Erythroblast (primary cell): ENCODE data around the gene KRTAP3-1.

ENCODE experiments used
- GATA1 ChIP-seq: IDR thresholded peaks from 2 replicates; pipeline ENCODE4 v1.6.1; 2011; ENCODE audit warnings: low read depth, mild to moderate bottlenecking, control low read depth, low read length, moderate library complexity
- POLR2A ChIP-seq: IDR thresholded peaks from 2 replicates; pipeline ENCODE4 v1.6.1; 2011; ENCODE audit warnings: mild to moderate bottlenecking, low read length

GRCh38 chr17:40984226-40984625, 24.7 kb downstream of the KRTAP3-1 start, which contains the start of gene KRT40:
- no peak for TF ChIP-seq POLR2A
- no peak for TF ChIP-seq GATA1
